ENCODE measurements around the gene CCDC88C. TPM values are rescaled to one million over a fixed set of nuclear protein-coding genes. Genes with fewer than 3 reads are reported as not detected.

CCDC88C gene
- total RNA-seq, 1 experiment from 2014 or later = 64.8 TPM

DNA sequence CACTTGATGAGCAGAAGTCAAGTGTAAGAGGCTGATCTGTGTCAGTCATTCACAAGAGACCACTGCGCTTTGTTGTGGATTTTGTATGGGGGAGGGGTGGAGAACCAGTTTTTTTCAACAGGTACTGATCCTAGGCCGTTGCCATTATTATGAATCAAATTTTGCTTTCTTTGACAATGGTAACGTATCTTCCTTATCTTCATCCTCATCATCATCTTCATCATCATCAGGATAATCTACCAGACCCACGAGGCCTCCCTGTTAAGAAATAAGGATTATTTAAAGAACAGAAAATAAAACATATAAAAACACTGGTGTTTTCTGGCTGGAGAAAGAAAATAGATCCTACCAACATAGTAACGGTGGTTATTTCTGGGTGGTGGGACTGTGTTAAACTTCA is 41.0 kb upstream of the CCDC88C start:
- ATAC-seq (no peak), DNase-seq (ENCODE audit: low spot score) (no peak)
- Mint-ChIP-seq H3K27ac (peak overlapping the region; percentile 21; the same call in 1 of the 2 replicates), H3K9me3 (no peaks in the 10 kb centered on the region), H3K36me3 (peaks cover 69% of the 10 kb centered on the region), H3K4me1 (peaks cover 15% of the 10 kb centered on the region), H3K4me3 (no peak overlapping the region), H3K27me3 (ENCODE audit: low read depth) (no peaks in the 10 kb centered on the region)
- TF ChIP-seq ZNF416 (CRISPR knock-in tag; IDR thresholded peaks at IDR 0.05) (no peak), NFATC4 (CRISPR knock-in tag; IDR thresholded peaks at IDR 0.05) (no peak), MXD4 (CRISPR knock-in tag; IDR thresholded peaks at IDR 0.05; ENCODE audit: borderline replicate concordance) (no peak)
- TF ChIP-seq, protein P1, sequence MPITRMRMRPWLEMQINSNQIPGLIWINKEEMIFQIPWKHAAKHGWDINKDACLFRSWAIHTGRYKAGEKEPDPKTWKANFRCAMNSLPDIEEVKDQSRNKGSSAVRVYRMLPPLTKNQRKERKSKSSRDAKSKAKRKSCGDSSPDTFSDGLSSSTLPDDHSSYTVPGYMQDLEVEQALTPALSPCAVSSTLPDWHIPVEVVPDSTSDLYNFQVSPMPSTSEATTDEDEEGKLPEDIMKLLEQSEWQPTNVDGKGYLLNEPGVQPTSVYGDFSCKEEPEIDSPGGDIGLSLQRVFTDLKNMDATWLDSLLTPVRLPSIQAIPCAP (CRISPR knock-in tag; IDR thresholded peaks at IDR 0.05) = no peak
- ChIA-PET POLR2A (no interaction called here), CTCF (no interaction called here)

DNA sequence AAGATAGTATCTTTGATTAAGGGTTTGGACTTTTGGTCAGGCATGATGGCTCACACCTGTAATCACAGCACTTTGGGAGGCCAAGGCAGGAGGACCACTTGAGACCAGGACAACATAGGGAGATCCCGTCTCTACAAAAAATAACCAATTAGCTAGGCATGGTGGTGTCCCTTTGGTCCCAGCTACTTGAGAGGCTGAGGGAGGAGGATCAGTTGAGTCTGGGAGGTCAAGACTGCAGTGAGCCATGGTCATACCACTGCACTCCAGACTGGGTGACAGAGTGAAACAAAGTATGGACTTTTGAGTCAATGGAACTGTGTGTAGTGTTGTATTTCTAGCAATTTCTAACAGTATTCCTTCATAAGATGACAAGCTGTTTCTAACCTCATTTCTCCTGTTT is 38.7 kb upstream of the CCDC88C start:
- H3K36me3 Mint-ChIP-seq = peaks cover 49% of the 10 kb centered on the region
- no peak for DNase-seq (ENCODE audit: low spot score)

DNA sequence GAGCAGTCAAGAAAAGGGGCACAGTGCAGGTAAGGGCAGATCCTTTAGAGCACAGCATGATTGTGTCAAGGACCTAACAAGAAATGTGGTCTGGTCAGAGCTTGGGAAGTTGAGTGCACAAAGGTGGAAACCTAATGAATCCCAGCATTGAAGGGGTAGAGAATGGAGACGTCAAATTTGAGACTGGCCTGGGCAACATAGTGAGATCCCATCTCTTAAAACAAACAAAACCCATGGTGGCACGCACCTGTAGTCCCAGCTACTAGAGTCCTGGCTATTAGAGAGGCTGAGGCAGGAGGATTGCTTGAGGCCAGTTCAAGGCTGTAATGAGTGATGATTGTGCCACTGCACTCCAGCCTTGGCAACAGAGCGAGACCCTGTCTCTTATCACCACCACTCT is 37.0 kb upstream of the CCDC88C start:
- Mint-ChIP-seq H3K27me3 (ENCODE audit: low read depth) (no peaks in the 10 kb centered on the region), H3K27ac (no peak overlapping the region; the same call in 1 of the 2 replicates), H3K4me1 (peaks cover 15% of the 10 kb centered on the region), H3K9me3 (no peaks in the 10 kb centered on the region), H3K36me3 (peaks cover 34% of the 10 kb centered on the region), H3K4me3 (no peak overlapping the region)
- ChIA-PET CTCF (interaction anchor here (1.0 to 2.9 kb wide), 3 partner anchors 27 to 131 kb away, joined by 3 to 11 read pairs (median 4); no protein-coding TSS in a partner anchor), POLR2A (no interaction called here)
- DNase-seq (ENCODE audit: low spot score) (no peak), ATAC-seq (no peak)
- TF ChIP-seq ZNF121 (CRISPR knock-in tag; IDR thresholded peaks at IDR 0.05) (peak; percentile 85), ZNF263 (CRISPR knock-in tag; IDR thresholded peaks at IDR 0.05; ENCODE audit: low read depth) (no peak), FOXJ3 (CRISPR knock-in tag; IDR thresholded peaks at IDR 0.05; ENCODE audit: borderline replicate concordance) (no peak)

More for the DNA sequence above, 38.7 kb upstream of the CCDC88C start:
- no peaks in the 10 kb centered on the region for H3K27me3 Mint-ChIP-seq (ENCODE audit: low read depth)
- CTCF ChIA-PET = no interaction called here
- no peak overlapping the region for H3K27ac Mint-ChIP-seq
- H3K9me3 Mint-ChIP-seq = no peaks in the 10 kb centered on the region
- no peak for ATAC-seq
- POLR2A ChIA-PET = no interaction called here
- no peak overlapping the region for H3K4me3 Mint-ChIP-seq
- TF ChIP-seq, protein P2, sequence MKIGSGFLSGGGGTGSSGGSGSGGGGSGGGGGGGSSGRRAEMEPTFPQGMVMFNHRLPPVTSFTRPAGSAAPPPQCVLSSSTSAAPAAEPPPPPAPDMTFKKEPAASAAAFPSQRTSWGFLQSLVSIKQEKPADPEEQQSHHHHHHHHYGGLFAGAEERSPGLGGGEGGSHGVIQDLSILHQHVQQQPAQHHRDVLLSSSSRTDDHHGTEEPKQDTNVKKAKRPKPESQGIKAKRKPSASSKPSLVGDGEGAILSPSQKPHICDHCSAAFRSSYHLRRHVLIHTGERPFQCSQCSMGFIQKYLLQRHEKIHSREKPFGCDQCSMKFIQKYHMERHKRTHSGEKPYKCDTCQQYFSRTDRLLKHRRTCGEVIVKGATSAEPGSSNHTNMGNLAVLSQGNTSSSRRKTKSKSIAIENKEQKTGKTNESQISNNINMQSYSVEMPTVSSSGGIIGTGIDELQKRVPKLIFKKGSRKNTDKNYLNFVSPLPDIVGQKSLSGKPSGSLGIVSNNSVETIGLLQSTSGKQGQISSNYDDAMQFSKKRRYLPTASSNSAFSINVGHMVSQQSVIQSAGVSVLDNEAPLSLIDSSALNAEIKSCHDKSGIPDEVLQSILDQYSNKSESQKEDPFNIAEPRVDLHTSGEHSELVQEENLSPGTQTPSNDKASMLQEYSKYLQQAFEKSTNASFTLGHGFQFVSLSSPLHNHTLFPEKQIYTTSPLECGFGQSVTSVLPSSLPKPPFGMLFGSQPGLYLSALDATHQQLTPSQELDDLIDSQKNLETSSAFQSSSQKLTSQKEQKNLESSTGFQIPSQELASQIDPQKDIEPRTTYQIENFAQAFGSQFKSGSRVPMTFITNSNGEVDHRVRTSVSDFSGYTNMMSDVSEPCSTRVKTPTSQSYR (CRISPR knock-in tag; IDR thresholded peaks at IDR 0.05) = no peak
- peak; percentile 91 for TF ChIP-seq ZNF121 (CRISPR knock-in tag; IDR thresholded peaks at IDR 0.05)
- peaks cover 15% of the 10 kb centered on the region for H3K4me1 Mint-ChIP-seq

DNA sequence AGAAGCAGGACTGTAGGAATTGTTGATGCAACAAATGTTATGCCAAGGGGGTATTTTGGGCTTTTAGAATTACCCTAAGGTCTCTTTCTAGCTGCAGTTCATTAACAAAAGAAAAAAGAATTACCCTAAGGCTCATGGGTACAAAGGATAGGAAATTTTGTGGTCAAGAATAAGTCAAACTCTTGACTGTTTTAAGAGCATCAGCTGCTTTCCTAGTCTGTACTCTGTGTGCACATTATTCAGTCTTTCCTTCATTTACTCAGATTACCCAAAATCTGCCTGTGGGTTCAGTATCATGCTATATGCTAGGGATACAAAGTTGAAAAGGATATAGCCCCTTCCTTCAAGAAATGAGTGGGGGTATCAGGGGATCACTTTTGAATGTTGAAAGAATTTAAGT is 36.5 kb upstream of the CCDC88C start:
- Mint-ChIP-seq H3K4me1 (peaks cover 15% of the 10 kb centered on the region), H3K36me3 (peaks cover 33% of the 10 kb centered on the region), H3K27ac (no peak overlapping the region; the same call in 1 of the 2 replicates), H3K9me3 (no peaks in the 10 kb centered on the region), H3K4me3 (no peak overlapping the region), H3K27me3 (ENCODE audit: low read depth) (no peaks in the 10 kb centered on the region)
- DNase-seq (ENCODE audit: low spot score) (no peak), ATAC-seq (no peak)
- POLR2A ChIA-PET = no interaction called here
- CTCF ChIA-PET = interaction anchor here (0.9 to 2.9 kb wide), 3 partner anchors 27 to 167 kb away, joined by 4 to 11 read pairs (median 4); no protein-coding TSS in a partner anchor
- TF ChIP-seq ZNF671 (CRISPR knock-in tag; IDR thresholded peaks at IDR 0.05) (no peak), ZNF232 (CRISPR knock-in tag; IDR thresholded peaks at IDR 0.05) (no peak)
- TF ChIP-seq, protein P3, sequence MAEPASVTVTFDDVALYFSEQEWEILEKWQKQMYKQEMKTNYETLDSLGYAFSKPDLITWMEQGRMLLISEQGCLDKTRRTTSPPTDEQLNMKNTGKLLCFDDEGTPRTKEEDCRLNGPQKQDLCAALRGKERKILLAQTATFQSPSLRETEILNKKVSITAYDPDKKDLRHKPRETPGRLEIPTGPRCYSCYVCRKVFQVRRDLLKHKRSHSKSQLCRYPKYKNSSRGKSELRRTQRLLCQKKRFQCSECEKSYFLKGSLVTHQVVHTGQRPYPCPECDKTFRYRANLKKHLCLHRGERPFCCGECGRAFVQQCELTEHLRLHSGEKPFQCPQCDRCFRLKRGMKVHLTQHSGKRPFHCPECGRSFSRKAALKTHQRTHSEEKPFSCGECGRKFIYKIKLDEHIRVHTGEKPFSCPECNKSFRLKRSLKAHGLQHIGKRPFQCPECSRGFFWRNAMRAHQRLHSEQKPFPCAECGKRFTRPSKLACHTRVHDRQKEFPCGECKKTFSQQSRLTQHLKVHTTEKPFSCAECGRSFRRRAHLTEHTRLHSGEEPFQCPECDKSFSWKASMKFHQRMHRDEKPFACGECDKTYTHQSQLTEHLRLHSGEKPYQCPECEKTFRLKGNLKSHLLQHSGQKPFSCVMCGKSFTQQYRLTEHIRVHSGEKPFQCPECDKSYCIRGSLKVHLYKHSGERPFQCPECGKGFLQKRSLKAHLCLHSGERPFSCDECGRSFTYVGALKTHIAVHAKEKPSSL (CRISPR knock-in tag; conservative IDR thresholded peaks at IDR 0.05) = no peak
- TF ChIP-seq, protein P4, sequence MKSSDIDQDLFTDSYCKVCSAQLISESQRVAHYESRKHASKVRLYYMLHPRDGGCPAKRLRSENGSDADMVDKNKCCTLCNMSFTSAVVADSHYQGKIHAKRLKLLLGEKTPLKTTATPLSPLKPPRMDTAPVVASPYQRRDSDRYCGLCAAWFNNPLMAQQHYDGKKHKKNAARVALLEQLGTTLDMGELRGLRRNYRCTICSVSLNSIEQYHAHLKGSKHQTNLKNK (CRISPR knock-in tag; IDR thresholded peaks at IDR 0.05) = 0 out of 2 replicates have a peak, but pooled peaks have one; percentile 0
